ENCODE results near the gene CEP152.

Gene CEP152

GRCh38 chr15:48702569-48703236, 108.2 kb downstream of the CEP152 start:
- no peak for DNase-seq

GRCh38 chr15:48696627-48697312, 114.1 kb downstream of the CEP152 start:
- DNase-seq, result no peak

GRCh38 chr15:48695827-48696573, 114.9 kb downstream of the CEP152 start:
- no peak for DNase-seq

GRCh38 chr15:48695088-48695826, 115.6 kb downstream of the CEP152 start:
- DNase-seq, result no peak

- DNase-seq, result no peak
Measured at GRCh38 chr15:48693484-48693883, 117.4 kb downstream of the CEP152 start.

GRCh38 chr15:48688493-48688892, 122.4 kb downstream of the CEP152 start:
- DNase-seq, result no peak

All from NCI-H187 (cell line).